Loucy (cell line): ENCODE results near the gene SLC39A11.

ENCODE experiments used
- H2AFZ ChIP-seq: fragments of 200-600 bp; sonication (generic); 2 replicates; pipeline ENCODE4 v1.6.0; 2016; ENCODE audit warnings: antibody characterized with exemption, mild to moderate bottlenecking, low read length, moderate library complexity
- H3F3A ChIP-seq: fragments of 200-600 bp; 2 replicates; pipeline ENCODE4 v1.6.0; 2016; ENCODE audit warnings: antibody characterized with exemption, low read depth, mild to moderate bottlenecking
- H3K27me3 ChIP-seq: fragments of 200-600 bp; sonication (generic); 2 replicates; pipeline ENCODE4 v1.6.1; 2014; ENCODE audit warnings: low read length, mild to moderate bottlenecking; ENCODE audit not compliant: insufficient read depth, poor library complexity, severe bottlenecking
- H3K36me3 ChIP-seq: fragments of 200-600 bp; sonication (generic); 2 replicates; pipeline ENCODE4 v1.6.1; 2016; ENCODE audit warnings: low read length; ENCODE audit not compliant: insufficient read depth
- H3K4me1 ChIP-seq: fragments of 200-600 bp; sonication (generic); 2 replicates; pipeline ENCODE4 v1.5.1; 2014; ENCODE audit warnings: low read length, mild to moderate bottlenecking; ENCODE audit not compliant: insufficient read depth, poor library complexity, severe bottlenecking
- H3K4me2 ChIP-seq: fragments of 200-600 bp; sonication (generic); 2 replicates; pipeline ENCODE4 v1.6.0; 2014; ENCODE audit warnings: antibody characterized with exemption, low read length, low read depth, mild to moderate bottlenecking; ENCODE audit not compliant: poor library complexity, severe bottlenecking
- H3K4me3 ChIP-seq: fragments of 200-600 bp; sonication (generic); 2 replicates; pipeline ENCODE4 v1.5.1; 2014; ENCODE audit warnings: low read length, mild to moderate bottlenecking, mixed read lengths; ENCODE audit not compliant: poor library complexity, severe bottlenecking
- H3K79me2 ChIP-seq: fragments of 200-600 bp; sonication (generic); 2 replicates; pipeline ENCODE4 v1.6.1; 2014; ENCODE audit warnings: low read length; ENCODE audit not compliant: insufficient read depth
- H3K9ac ChIP-seq: fragments of 200-600 bp; sonication (generic); 2 replicates; pipeline ENCODE4 v1.6.0; 2014; ENCODE audit warnings: mild to moderate bottlenecking, low read depth, low read length, moderate library complexity; ENCODE audit not compliant: poor library complexity, severe bottlenecking
- H3K9me2 ChIP-seq: fragments of 200-600 bp; sonication (generic); replicated peaks from 2 replicates; pipeline ENCODE4 v1.6.1; 2016; ENCODE audit warnings: low read depth, low read length, mixed read lengths
- H3K9me3 ChIP-seq: fragments of 200-600 bp; sonication (generic); 2 replicates; pipeline ENCODE4 v1.6.1; 2014; ENCODE audit warnings: mild to moderate bottlenecking, antibody characterized with exemption, low read length, low read depth; ENCODE audit not compliant: insufficient read depth
- H4K20me1 ChIP-seq: fragments of 200-600 bp; sonication (generic); 2 replicates; pipeline ENCODE4 v1.6.0; 2014; ENCODE audit warnings: antibody characterized with exemption, low read length, mild to moderate bottlenecking; ENCODE audit not compliant: insufficient read depth, poor library complexity, severe bottlenecking
- EZH2phosphoT487 ChIP-seq: fragments of 200-600 bp; IDR thresholded peaks from 2 replicates; pipeline ENCODE4 v1.6.1; 2018; ENCODE audit warnings: antibody characterized with exemption, mild to moderate bottlenecking, moderate library complexity, borderline replicate concordance
- TF ChIP-seq, protein P1 (sequence below): fragments of 200-600 bp; sonication (generic); conservative IDR thresholded peaks from 2 replicates; pipeline ENCODE4 v1.5.1; 2014; ENCODE audit warnings: mild to moderate bottlenecking, antibody characterized with exemption, low read length

The SLC39A11 gene

DNA sequence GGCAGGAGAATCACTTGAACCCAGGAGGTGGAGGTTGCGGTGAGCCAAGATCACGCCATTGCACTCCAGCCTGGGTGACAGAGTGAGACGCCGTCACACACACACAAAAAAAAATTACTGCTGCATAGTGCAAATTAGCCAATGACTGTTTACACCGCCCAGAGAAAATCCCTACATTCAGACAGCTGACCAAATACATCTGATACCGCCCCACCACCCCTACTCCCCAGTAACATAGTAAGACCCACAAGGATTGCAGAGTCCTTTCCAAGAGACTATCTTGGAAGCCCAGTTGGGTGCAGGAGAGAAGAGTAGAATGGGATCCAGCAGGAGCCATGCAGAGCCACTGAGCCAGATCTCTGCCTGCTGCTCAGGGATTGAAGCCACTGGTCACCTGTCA lies 63.5 kb downstream of the SLC39A11 start:
- no peaks in the 10 kb centered on the region for H3F3A ChIP-seq
- H3K4me3 ChIP-seq = no peak overlapping the region
- TF ChIP-seq, protein P1, sequence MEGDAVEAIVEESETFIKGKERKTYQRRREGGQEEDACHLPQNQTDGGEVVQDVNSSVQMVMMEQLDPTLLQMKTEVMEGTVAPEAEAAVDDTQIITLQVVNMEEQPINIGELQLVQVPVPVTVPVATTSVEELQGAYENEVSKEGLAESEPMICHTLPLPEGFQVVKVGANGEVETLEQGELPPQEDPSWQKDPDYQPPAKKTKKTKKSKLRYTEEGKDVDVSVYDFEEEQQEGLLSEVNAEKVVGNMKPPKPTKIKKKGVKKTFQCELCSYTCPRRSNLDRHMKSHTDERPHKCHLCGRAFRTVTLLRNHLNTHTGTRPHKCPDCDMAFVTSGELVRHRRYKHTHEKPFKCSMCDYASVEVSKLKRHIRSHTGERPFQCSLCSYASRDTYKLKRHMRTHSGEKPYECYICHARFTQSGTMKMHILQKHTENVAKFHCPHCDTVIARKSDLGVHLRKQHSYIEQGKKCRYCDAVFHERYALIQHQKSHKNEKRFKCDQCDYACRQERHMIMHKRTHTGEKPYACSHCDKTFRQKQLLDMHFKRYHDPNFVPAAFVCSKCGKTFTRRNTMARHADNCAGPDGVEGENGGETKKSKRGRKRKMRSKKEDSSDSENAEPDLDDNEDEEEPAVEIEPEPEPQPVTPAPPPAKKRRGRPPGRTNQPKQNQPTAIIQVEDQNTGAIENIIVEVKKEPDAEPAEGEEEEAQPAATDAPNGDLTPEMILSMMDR = no peak
- TF ChIP-seq EZH2phosphoT487 = no peak
- no peaks in the 10 kb centered on the region for H4K20me1 ChIP-seq
- H3K9ac ChIP-seq = no peak overlapping the region
- H3K36me3 ChIP-seq = peaks cover 9% of the 10 kb centered on the region; the same call in 1 of the 2 replicates
- H3K9me2 ChIP-seq = no peaks in the 10 kb centered on the region
- no peaks in the 10 kb centered on the region for H3K4me1 ChIP-seq
- no peaks in the 10 kb centered on the region for H3K9me3 ChIP-seq
- H3K4me2 ChIP-seq = no peak overlapping the region
- no peak overlapping the region for H2AFZ ChIP-seq
- H3K79me2 ChIP-seq = no peaks in the 10 kb centered on the region
- H3K27me3 ChIP-seq = no peaks in the 10 kb centered on the region

DNA sequence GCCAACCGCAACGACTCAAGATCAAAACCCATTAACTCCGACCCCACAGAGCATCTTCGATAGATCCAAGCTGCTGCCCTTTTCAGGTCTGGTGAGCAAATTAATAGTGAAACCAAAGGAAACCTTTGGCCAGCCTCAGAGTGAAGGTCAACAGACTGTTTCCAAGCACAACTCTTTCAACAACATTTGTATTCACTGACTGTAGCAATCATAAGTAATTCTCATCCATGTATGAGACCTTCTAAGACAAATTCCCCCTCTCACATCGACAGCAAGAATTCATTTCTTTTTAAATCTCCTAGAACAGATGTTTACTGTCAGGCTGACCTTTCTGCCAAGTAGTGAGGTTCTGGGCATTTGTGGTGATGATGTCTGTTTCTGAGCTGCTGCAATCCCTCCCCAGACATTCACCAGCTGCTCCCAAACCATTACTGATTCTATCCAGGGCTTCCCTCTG lies 64.2 kb downstream of the SLC39A11 start:
- Histone ChIP-seq H3K4me3 (no peak overlapping the region), H3K4me2 (no peak overlapping the region)
- no peak for TF ChIP-seq EZH2phosphoT487
- TF ChIP-seq, protein P1 = no peak

DNA sequence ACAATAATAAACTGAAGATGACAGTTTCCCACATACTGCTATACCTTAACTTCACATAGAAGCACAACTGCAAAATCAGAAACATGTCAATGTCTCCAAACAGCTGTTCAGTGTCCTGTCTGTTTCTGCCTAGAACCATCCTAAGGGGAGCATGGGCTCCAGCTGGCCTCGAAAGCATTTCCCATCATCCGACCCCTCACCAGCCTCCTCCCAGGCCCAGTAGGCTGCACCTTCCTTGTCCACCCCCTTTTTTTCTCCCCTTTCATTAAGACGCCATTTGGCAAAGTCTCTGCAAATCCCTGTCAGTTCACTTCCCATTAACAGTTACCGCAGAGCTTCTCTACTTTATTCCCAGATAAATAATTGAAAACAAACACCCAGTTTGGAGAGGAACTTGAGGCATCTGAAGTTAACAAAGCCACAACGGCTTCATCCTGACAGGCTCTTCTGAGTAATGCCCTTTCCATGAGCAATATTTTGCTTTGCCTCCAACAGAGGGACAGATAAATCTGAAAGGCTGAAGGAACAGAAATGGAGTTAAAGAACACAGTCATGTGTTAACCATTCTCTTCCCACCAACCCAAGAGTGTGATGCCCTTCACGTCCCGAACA lies 65.3 kb downstream of the SLC39A11 start:
- Histone ChIP-seq H3K9me3 (no peaks in the 10 kb centered on the region), H4K20me1 (no peaks in the 10 kb centered on the region), H3F3A (no peaks in the 10 kb centered on the region), H2AFZ (no peak overlapping the region), H3K27me3 (no peaks in the 10 kb centered on the region), H3K4me1 (no peaks in the 10 kb centered on the region), H3K9me2 (no peaks in the 10 kb centered on the region), H3K4me2 (no peak overlapping the region), H3K4me3 (no peak overlapping the region), H3K9ac (no peak overlapping the region), H3K79me2 (no peaks in the 10 kb centered on the region), H3K36me3 (peaks cover 14% of the 10 kb centered on the region; the same call in 1 of the 2 replicates)
- TF ChIP-seq EZH2phosphoT487 = no peak
- TF ChIP-seq, protein P1 = no peak

More for the DNA sequence above, 64.2 kb downstream of the SLC39A11 start:
- no peak overlapping the region for H3K9ac ChIP-seq
- no peaks in the 10 kb centered on the region for H3K27me3 ChIP-seq
- no peaks in the 10 kb centered on the region for H4K20me1 ChIP-seq
- H3K9me3 ChIP-seq = no peaks in the 10 kb centered on the region
- peaks cover 14% of the 10 kb centered on the region; the same call in 1 of the 2 replicates for H3K36me3 ChIP-seq
- no peaks in the 10 kb centered on the region for H3K79me2 ChIP-seq
- H3K9me2 ChIP-seq = no peaks in the 10 kb centered on the region
- H3F3A ChIP-seq = no peaks in the 10 kb centered on the region
- H3K4me1 ChIP-seq = no peaks in the 10 kb centered on the region
- no peak overlapping the region for H2AFZ ChIP-seq
